ENCODE data around the gene RNF17. TPM values are rescaled to one million over a fixed set of nuclear protein-coding genes. Genes with fewer than 3 reads are reported as not detected.

RNF17 gene
- total and polyA plus RNA-seq, 12 donors = 0.28 TPM; not detected in 11

GRCh38 chr13:24854311-24854710 lies 90.3 kb downstream of the RNF17 start:
- no peak for TF ChIP-seq POLR2A (IDR thresholded peaks at IDR 0.05)
- TF ChIP-seq CTCF (IDR thresholded peaks at IDR 0.05) = no peak
- no peaks in the 10 kb centered on the region for H3K4me1 ChIP-seq (replicated peaks in 1 of 2)
- intact Hi-C loops (cut with DNase I) = no loop called here
- no peaks in the 10 kb centered on the region for H3K36me3 ChIP-seq (replicated peaks in 1 of 2)
- no peak for DNase-seq
- no peak overlapping the region for H3K4me3 ChIP-seq
- H3K9me3 ChIP-seq (replicated peaks in 1 of 3) = no peaks in the 10 kb centered on the region
- H3K27ac ChIP-seq = no peak overlapping the region
- H3K27me3 ChIP-seq = peaks cover 9% of the 10 kb centered on the region

GRCh38 chr13:24858953-24859352 lies 95.0 kb downstream of the RNF17 start:
- WGBS, 4 donors = 71 to 86% (median 78%) methylated on average over 5 of the region's 5 CpGs
- Histone ChIP-seq H3K36me3 (replicated peaks in 1 of 2) (no peaks in the 10 kb centered on the region), H3K4me3 (no peak overlapping the region), H3K9me3 (replicated peaks in 1 of 3) (no peaks in the 10 kb centered on the region), H3K27ac (no peak overlapping the region), H3K4me1 (replicated peaks in 1 of 2) (no peaks in the 10 kb centered on the region), H3K27me3 (peaks cover 9% of the 10 kb centered on the region)
- DNase-seq = no peak
- intact Hi-C loops (cut with DNase I) = no loop called here
- TF ChIP-seq CTCF (IDR thresholded peaks at IDR 0.05) (no peak), POLR2A (IDR thresholded peaks at IDR 0.05) (no peak)

- no peak for DNase-seq
- H3K9me3 ChIP-seq (replicated peaks in 1 of 3) = no peaks in the 10 kb centered on the region
- H3K4me1 ChIP-seq (replicated peaks in 1 of 2) = no peaks in the 10 kb centered on the region
- H3K27me3 ChIP-seq = peaks cover 4% of the 10 kb centered on the region
- TF ChIP-seq CTCF (IDR thresholded peaks at IDR 0.05) (no peak), POLR2A (IDR thresholded peaks at IDR 0.05) (no peak)
- no peak overlapping the region for H3K4me3 ChIP-seq
- 54 to 68% (median 55%) methylated on average over 4 of the region's 4 CpGs for WGBS, 4 donors
- intact Hi-C loops (cut with DNase I) = no loop called here
- H3K36me3 ChIP-seq (replicated peaks in 1 of 2) = no peaks in the 10 kb centered on the region
- H3K27ac ChIP-seq = no peak overlapping the region
These were observed 96.8 kb downstream of the RNF17 start for GRCh38 chr13:24860770-24861169.

GRCh38 chr13:24861617-24862362 lies 97.8 kb downstream of the RNF17 start:
- no peak for TF ChIP-seq POLR2A (IDR thresholded peaks at IDR 0.05)
- TF ChIP-seq CTCF (IDR thresholded peaks at IDR 0.05) = no peak
- Histone ChIP-seq H3K27me3 (peaks cover 4% of the 10 kb centered on the region), H3K4me3 (no peak overlapping the region), H3K4me1 (replicated peaks in 1 of 2) (no peaks in the 10 kb centered on the region), H3K36me3 (replicated peaks in 1 of 2) (no peaks in the 10 kb centered on the region), H3K27ac (no peak overlapping the region), H3K9me3 (replicated peaks in 1 of 3) (no peaks in the 10 kb centered on the region)
- intact Hi-C loops (cut with DNase I) = no loop called here
- 85 to 89% (median 88%) methylated on average over 8 of the region's 8 CpGs for WGBS, 4 donors
- DNase-seq = no peak
